Measurements from ENCODE around the gene MTRF1. TPM values are rescaled to one million over a fixed set of nuclear protein-coding genes. Genes with fewer than 3 reads are reported as not detected.

Gene MTRF1
- total RNA-seq, 1 donor from 2014 or later: 17.5 TPM

DNA sequence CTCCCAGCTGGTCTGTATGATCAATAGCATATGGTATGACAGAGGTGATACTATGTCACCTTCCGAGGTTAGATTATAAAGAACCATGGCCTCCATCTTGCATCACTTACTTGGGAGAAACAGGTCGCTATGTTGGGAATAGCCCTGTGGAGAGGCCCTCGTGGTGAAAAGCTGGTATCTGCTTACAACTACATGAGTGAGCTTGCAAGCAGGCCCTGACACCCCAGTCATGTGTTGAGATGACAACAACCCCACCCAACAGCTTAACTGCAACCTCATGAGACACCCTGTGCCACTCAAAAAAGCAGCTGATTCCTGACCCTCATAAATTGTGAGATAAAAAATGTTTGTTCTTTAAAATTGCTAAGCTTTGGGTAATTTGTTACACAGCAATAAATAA lies 18.8 kb downstream of the MTRF1 start:
- Histone ChIP-seq H3K27ac (peak overlapping the region in 1 of 2 donors; percentile 45), H3K4me1 (no peaks in the 10 kb centered on the region), H3K9me3 (no peaks in the 10 kb centered on the region), H3K4me3 (no peak overlapping the region), H3K36me3 (peaks cover 0 to 3% of the 10 kb centered on the region in 2 donors), H3K27me3 (no peaks in the 10 kb centered on the region)
- TF ChIP-seq, protein P1, sequence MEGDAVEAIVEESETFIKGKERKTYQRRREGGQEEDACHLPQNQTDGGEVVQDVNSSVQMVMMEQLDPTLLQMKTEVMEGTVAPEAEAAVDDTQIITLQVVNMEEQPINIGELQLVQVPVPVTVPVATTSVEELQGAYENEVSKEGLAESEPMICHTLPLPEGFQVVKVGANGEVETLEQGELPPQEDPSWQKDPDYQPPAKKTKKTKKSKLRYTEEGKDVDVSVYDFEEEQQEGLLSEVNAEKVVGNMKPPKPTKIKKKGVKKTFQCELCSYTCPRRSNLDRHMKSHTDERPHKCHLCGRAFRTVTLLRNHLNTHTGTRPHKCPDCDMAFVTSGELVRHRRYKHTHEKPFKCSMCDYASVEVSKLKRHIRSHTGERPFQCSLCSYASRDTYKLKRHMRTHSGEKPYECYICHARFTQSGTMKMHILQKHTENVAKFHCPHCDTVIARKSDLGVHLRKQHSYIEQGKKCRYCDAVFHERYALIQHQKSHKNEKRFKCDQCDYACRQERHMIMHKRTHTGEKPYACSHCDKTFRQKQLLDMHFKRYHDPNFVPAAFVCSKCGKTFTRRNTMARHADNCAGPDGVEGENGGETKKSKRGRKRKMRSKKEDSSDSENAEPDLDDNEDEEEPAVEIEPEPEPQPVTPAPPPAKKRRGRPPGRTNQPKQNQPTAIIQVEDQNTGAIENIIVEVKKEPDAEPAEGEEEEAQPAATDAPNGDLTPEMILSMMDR (IDR thresholded peaks at IDR 0.05): no peak
- no peak for DNase-seq (ENCODE audit: low spot score in 2 of 2)
- intact Hi-C loops (cut with DNase I): no loop called here

DNA sequence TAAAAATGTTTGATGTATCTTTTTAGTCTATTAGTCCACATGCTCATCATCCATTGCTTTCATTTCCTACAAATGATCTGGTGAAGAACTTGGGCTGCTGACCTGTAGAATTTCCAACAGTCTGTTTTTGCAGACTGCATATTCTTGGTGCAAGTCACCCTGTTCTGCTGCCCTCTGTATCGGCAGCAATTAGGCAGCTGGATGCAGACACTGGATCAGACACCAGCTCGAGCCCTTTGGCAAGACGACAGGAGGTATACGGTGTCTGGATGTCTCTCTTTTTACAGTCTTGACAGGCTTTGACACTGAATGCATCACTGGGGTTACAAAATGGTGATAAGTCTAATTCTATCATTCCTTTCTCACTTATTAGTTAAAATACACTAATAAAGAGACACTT lies 21.8 kb downstream of the MTRF1 start:
- DNase-seq (ENCODE audit: low spot score in 2 of 2): no peak
- Histone ChIP-seq H3K27me3 (no peaks in the 10 kb centered on the region), H3K36me3 (peaks cover 0 to 4% of the 10 kb centered on the region in 2 donors), H3K27ac (no peak overlapping the region), H3K4me1 (no peaks in the 10 kb centered on the region), H3K9me3 (no peaks in the 10 kb centered on the region), H3K4me3 (no peak overlapping the region)
- TF ChIP-seq, protein P1 (IDR thresholded peaks at IDR 0.05): no peak
- intact Hi-C loops (cut with DNase I): no loop called here

DNA sequence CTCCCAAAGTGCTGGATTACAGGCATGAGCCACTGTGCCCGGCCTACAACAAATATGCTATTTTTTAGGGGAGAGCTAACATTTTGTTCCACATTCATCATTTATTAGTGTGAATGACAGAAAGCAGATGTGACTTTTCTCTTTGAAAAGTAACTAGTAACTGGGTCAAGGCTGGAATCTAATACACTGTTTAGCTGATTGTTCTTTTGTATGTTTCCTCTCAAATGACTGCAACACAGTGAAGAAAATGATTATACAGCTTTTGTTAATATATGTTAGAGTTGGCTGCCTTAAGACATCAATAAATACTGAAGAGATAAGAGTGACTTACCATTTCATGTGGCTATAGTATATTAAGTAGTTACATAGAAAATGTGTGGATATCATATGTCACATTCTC lies 27.0 kb downstream of the MTRF1 start:
- Histone ChIP-seq H3K9me3 (no peaks in the 10 kb centered on the region), H3K36me3 (peaks cover 0 to 4% of the 10 kb centered on the region in 2 donors), H3K27ac (no peak overlapping the region), H3K4me1 (no peaks in the 10 kb centered on the region), H3K27me3 (no peaks in the 10 kb centered on the region), H3K4me3 (no peak overlapping the region)
- intact Hi-C loops (cut with DNase I): no loop called here
- no peak for DNase-seq (ENCODE audit: low spot score in 2 of 2)
- TF ChIP-seq, protein P1 (IDR thresholded peaks at IDR 0.05): no peak

DNA sequence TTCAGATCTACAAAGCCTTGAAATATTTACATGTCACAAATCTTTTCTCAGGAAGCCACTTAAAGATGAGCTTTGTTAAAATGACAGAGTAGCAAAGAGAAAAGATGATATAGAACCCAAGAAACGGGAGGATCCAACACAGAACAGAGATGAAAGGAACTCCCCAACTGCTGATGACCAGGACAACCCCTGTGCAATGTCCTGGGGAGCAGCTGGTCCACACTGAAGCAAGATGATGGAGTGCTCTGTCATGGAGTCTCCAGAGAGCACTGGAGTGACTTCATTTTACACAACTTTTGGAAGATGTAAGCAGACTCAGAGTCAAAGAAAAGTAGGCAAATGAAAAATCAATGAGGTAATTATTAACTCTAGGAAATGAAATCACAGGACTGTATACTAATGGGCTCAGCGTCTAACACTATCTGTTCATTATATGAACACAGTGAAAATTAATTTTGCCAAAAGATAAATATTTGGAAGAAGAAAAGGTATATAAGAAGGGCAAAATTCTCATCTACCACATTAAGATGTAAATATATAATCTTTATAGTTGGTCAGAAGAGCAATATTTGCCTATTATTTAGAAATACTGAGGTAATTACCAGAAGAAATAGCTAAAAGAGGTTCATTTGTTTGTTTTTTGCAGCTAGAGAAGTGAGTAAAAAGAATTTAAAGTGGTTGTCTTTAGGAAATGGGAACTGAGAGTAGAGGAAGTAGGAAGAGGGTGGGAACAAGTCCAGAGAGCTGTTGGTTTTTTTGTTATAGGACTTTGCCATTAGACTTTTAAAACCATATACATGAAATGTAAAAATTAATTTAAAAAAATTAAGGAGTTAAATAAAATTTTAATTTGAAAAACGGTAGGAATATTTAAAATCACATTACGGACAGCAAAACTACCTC lies 30.5 kb downstream of the MTRF1 start:
- H3K27me3 ChIP-seq: no peaks in the 10 kb centered on the region
- H3K4me3 ChIP-seq: no peak overlapping the region
- no peak for DNase-seq (ENCODE audit: low spot score in 2 of 2)
- H3K27ac ChIP-seq: no peak overlapping the region
- no peaks in the 10 kb centered on the region for H3K9me3 ChIP-seq
- H3K4me1 ChIP-seq: no peaks in the 10 kb centered on the region
- intact Hi-C loops (cut with DNase I): no loop called here
- peaks cover 0 to 4% of the 10 kb centered on the region in 2 donors for H3K36me3 ChIP-seq
- TF ChIP-seq, protein P1 (IDR thresholded peaks at IDR 0.05): no peak

DNA sequence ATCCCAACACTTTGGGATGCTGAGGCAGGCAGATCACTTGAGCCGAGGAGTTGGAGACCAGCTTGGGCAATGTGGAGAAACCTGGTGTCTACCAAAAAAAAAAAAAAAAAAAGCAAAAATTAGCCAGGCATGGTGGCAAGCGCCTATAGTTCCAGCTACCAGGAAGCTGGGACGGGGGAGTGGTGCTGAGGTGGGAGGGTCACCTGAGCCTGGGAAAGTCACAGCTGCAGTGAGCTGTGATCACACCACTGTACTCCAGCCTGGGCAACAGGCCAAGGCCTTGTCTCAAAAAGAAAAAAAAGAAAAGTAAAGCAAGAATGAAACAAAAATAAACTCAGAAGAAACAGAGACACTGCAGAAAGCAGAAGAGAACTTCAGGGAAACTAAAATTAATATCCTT lies 31.6 kb downstream of the MTRF1 start:
- H3K4me1 ChIP-seq: no peaks in the 10 kb centered on the region
- intact Hi-C loops (cut with DNase I): no loop called here
- TF ChIP-seq, protein P1 (IDR thresholded peaks at IDR 0.05): no peak
- DNase-seq (ENCODE audit: low spot score in 2 of 2): no peak
- no peaks in the 10 kb centered on the region for H3K9me3 ChIP-seq
- H3K4me3 ChIP-seq: no peak overlapping the region
- H3K36me3 ChIP-seq: peaks cover 0 to 4% of the 10 kb centered on the region in 2 donors
- no peak overlapping the region for H3K27ac ChIP-seq
- H3K27me3 ChIP-seq: no peaks in the 10 kb centered on the region

Data from ascending aorta (tissue), 2 donors.